ENCODE measurements around the gene GNB1L. TPM values are rescaled to one million over a fixed set of nuclear protein-coding genes. Genes with fewer than 3 reads are reported as not detected.

The GNB1L gene
- total and polyA plus RNA-seq, 8 donors: 2.1 to 4.8 (median 3.6) TPM

GRCh38 chr22:19898145-19898544, 43.5 kb upstream of the GNB1L start:
- no peaks in the 10 kb centered on the region for H3K9me3 ChIP-seq
- DNase-seq (no peak), ATAC-seq (no peak), FAIRE-seq (no peak)
- no peak overlapping the region for H3K4me3 ChIP-seq
- no peaks in the 10 kb centered on the region for H3K36me3 ChIP-seq
- H3K27ac ChIP-seq: no peak overlapping the region
- intact Hi-C loops (cut with DNase I): no loop called here
- no peak for TF ChIP-seq CTCF (IDR thresholded peaks at IDR 0.05)
- no peaks in the 10 kb centered on the region for H3K27me3 ChIP-seq
- H3K4me1 ChIP-seq: no peaks in the 10 kb centered on the region
- 92 to 95% methylated on average over 7 of the region's 7 CpGs for WGBS, 2 donors

GRCh38 chr22:19897726-19898125, 43.1 kb upstream of the GNB1L start:
- no peak for DNase-seq
- H3K36me3 ChIP-seq: no peaks in the 10 kb centered on the region
- ATAC-seq: no peak
- H3K27ac ChIP-seq: no peak overlapping the region
- no peak overlapping the region for H3K4me3 ChIP-seq
- H3K4me1 ChIP-seq: no peaks in the 10 kb centered on the region
- WGBS, 2 donors: 89% methylated on average over 16 of the region's 16 CpGs
- no peaks in the 10 kb centered on the region for H3K27me3 ChIP-seq
- intact Hi-C loops (cut with DNase I): no loop called here
- no peaks in the 10 kb centered on the region for H3K9me3 ChIP-seq
- FAIRE-seq: no peak
- no peak for TF ChIP-seq CTCF (IDR thresholded peaks at IDR 0.05)

- no peak for DNase-seq
- no peak for ATAC-seq
- Histone ChIP-seq H3K27me3 (no peaks in the 10 kb centered on the region), H3K4me3 (no peak overlapping the region), H3K4me1 (no peaks in the 10 kb centered on the region), H3K9me3 (no peaks in the 10 kb centered on the region), H3K36me3 (no peaks in the 10 kb centered on the region), H3K27ac (no peak overlapping the region)
- 89 to 93% methylated on average over 14 to 15 of the region's 15 CpGs for WGBS, 2 donors
- TF ChIP-seq CTCF (IDR thresholded peaks at IDR 0.05): no peak
- FAIRE-seq: no peak
- intact Hi-C loops (cut with DNase I): no loop called here
Observed at GRCh38 chr22:19896665-19897355, 42.1 kb upstream of the GNB1L start.

- Histone ChIP-seq H3K4me1 (no peaks in the 10 kb centered on the region), H3K27ac (no peak overlapping the region), H3K9me3 (no peaks in the 10 kb centered on the region), H3K36me3 (no peaks in the 10 kb centered on the region), H3K4me3 (no peak overlapping the region), H3K27me3 (no peaks in the 10 kb centered on the region)
- WGBS, 2 donors: 94% methylated on average over 23 of the region's 23 CpGs
- DNase-seq (peak in 1 of 6 donors; percentile 44), ATAC-seq (no peak), FAIRE-seq (no peak)
- no peak for TF ChIP-seq CTCF (IDR thresholded peaks at IDR 0.05)
- intact Hi-C loops (cut with DNase I): no loop called here
Observed at GRCh38 chr22:19895160-19895849, 40.6 kb upstream of the GNB1L start.

GRCh38 chr22:19893363-19893762, 38.7 kb upstream of the GNB1L start:
- DNase-seq: peak in 1 of 6 donors; percentile 54
- no peak for TF ChIP-seq CTCF (IDR thresholded peaks at IDR 0.05)
- intact Hi-C loops (cut with DNase I): no loop called here

More at GRCh38 chr22:19893363-19893762, 38.7 kb upstream of the GNB1L start:
- WGBS, 2 donors: 89 to 90% methylated on average over 15 of the region's 15 CpGs
- Histone ChIP-seq H3K27ac (no peak overlapping the region), H3K27me3 (no peaks in the 10 kb centered on the region), H3K4me1 (no peaks in the 10 kb centered on the region), H3K4me3 (no peak overlapping the region), H3K9me3 (no peaks in the 10 kb centered on the region), H3K36me3 (no peaks in the 10 kb centered on the region)
- ATAC-seq (no peak), FAIRE-seq (no peak)

Measured in pancreas (tissue), 10 donors.